RWPE1 (cell line): ENCODE measurements around the gene SND1.

Experiments used
- CTCF ChIA-PET: fragments of 350-600 bp; sonication (Branson Sonifier 250); formaldehyde crosslinking; extraction: SDS; loops from one replicate; lab custom pipeline; 2021; lab: Yijun Ruan, JAX
- POLR2A ChIA-PET: fragments of 400-600 bp; formaldehyde crosslinking; extraction: SDS; loops from one replicate; lab custom pipeline; 2020; ENCODE audit warnings: antibody characterized with exemption; ENCODE audit not compliant: low non-redundant PET; lab: Yijun Ruan, JAX
- DNase-seq: peaks from one replicate; pipeline ENCODE4 v3.0.0; 2012; ENCODE audit warnings: low spot score
- H3K27ac ChIP-seq: fragments of 450-650 bp; 2 replicates; pipeline ENCODE4 v1.5.1; 2017
- CTCF ChIP-seq: fragments of 450-650 bp; conservative IDR thresholded peaks from 2 replicates; pipeline ENCODE4 v1.5.1; 2017; ENCODE audit warnings: low read depth, mild to moderate bottlenecking

Gene SND1

GRCh38 chr7:127769137-127769536 lies 117.1 kb downstream of the SND1 start:
- DNase-seq: no peak
- POLR2A ChIA-PET: no interaction called here
- CTCF ChIA-PET: no interaction called here
- no peak for TF ChIP-seq CTCF
- H3K27ac ChIP-seq: no peak overlapping the region

GRCh38 chr7:127769696-127770400 lies 117.9 kb downstream of the SND1 start:
- POLR2A ChIA-PET: no interaction called here
- DNase-seq: no peak
- CTCF ChIA-PET: no interaction called here
- TF ChIP-seq CTCF: no peak
- no peak overlapping the region for H3K27ac ChIP-seq

GRCh38 chr7:127770885-127771284 lies 118.9 kb downstream of the SND1 start:
- ChIA-PET POLR2A (no interaction called here), CTCF (no interaction called here)
- no peak overlapping the region for H3K27ac ChIP-seq
- TF ChIP-seq CTCF: no peak
- no peak for DNase-seq

- no peak for TF ChIP-seq CTCF
- ChIA-PET CTCF (no interaction called here), POLR2A (no interaction called here)
- DNase-seq: no peak
- no peak overlapping the region for H3K27ac ChIP-seq
These were observed 119.7 kb downstream of the SND1 start for GRCh38 chr7:127771707-127772106.

- TF ChIP-seq CTCF: no peak
- CTCF ChIA-PET: no interaction called here
- DNase-seq: no peak
- POLR2A ChIA-PET: no interaction called here
- no peak overlapping the region for H3K27ac ChIP-seq
These were observed 124.9 kb downstream of the SND1 start for GRCh38 chr7:127776776-127777386.

GRCh38 chr7:127780489-127780888 lies 128.5 kb downstream of the SND1 start:
- ChIA-PET CTCF (no interaction called here), POLR2A (no interaction called here)
- no peak for TF ChIP-seq CTCF
- no peak for DNase-seq
- no peak overlapping the region for H3K27ac ChIP-seq
